ENCODE measurements around the gene IL13RA1. TPM values are rescaled to one million over a fixed set of nuclear protein-coding genes. Genes with fewer than 3 reads are reported as not detected.
"Not testable (repeated sequence)": the region's sequence is repeated elsewhere in the genome, so short reads cannot be mapped to it uniquely, and the experiment has no call there.

IL13RA1 gene
- total RNA-seq = 10 to 100 TPM; 27.5 to 33.5 TPM
- long read RNA-seq, full-length matches to known transcripts = 7 of 11 reads
- long read RNA-seq, partial matches to known transcripts = 1 of 11 reads
- long read RNA-seq, other reads (novel, unspliced or antisense) = 3 of 11 reads

- ATAC-seq (peak; percentile 95 to 98), DNase-seq (peak; percentile 85)
- intact Hi-C loops (cut with DNase I) = no loop called here
Observed at GRCh38 chrX:118726887-118727685, at the start of gene IL13RA1. Gene IL13RA1 (plus strand): TSS chrX:118727606. CDS start chrX:118727639, 33 bp downstream.

DNA sequence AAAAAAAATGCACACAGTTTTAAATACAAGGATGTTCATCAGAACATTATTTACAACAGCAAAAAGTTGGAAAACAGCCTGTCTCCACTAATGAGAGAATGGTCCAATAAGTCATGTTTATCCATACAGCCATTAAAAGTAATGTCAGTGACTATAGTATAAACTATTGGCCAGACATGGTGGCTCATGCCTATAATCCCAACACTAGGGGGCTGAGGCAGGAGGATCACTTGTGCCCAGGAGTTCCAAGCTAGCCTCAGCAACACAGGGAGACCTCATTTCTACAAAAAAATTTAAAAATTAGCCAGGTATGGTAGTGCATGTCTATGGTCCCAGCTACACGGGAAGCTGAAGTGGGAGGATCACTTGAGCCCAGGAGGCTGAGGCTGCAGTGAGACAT is 48.1 kb upstream of the IL13RA1 start:
- intact Hi-C loops (cut with DNase I) = no loop called here
- DNase-seq (no peak), ATAC-seq (no peak)

GRCh38 chrX:118682258-118683014 is 45.0 kb upstream of the IL13RA1 start:
- intact Hi-C loops (cut with DNase I) = no loop called here
- no peak for ATAC-seq
- DNase-seq = no peak

DNA sequence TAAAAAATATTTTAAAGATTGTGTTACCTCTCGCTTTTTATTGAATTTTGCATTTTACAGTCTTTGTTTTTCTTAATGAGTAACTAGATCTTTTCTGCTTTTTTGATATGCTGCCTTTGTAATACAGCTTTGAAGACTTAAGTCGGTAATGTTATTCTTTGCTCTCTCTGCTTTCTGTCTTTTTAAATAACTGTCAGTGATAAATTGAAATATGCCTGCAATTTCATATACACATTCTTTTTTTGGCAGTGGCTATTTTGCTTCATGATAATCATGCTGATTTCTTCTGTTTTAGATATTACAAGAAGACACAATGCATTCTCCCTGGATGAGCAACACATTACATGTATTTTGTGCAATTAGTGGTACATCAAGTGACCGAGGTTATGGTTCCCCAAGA is 42.0 kb upstream of the IL13RA1 start:
- intact Hi-C loops (cut with DNase I) = no loop called here
- DNase-seq (no peak), ATAC-seq (no peak)

GRCh38 chrX:118688935-118689334 is 38.5 kb upstream of the IL13RA1 start:
- ATAC-seq (no peak), DNase-seq (no peak)
- intact Hi-C loops (cut with DNase I) = no loop called here

DNA sequence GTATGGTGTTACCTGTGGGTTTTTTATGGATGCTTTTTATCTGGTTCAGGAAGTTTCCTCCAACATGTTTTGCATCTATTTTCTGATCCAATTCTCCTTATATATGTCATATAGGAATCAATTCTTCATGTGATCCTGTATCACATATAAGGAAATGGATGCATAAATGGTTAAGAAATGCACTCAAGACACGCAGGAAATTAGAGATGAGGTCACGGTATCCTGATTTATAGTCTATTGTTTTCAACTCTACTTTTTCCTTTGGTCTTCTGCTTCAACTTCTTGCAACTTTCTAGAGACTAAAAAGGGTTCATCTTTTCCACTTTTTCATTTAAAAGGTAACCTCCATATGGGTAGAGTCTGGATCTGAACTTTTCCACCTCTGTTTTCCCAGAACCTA is 33.6 kb upstream of the IL13RA1 start:
- no peak for DNase-seq
- intact Hi-C loops (cut with DNase I) = no loop called here
- no peak for ATAC-seq

- DNase-seq = no peak
Observed at GRCh38 chrX:118694638-118695037, 32.8 kb upstream of the IL13RA1 start.

DNA sequence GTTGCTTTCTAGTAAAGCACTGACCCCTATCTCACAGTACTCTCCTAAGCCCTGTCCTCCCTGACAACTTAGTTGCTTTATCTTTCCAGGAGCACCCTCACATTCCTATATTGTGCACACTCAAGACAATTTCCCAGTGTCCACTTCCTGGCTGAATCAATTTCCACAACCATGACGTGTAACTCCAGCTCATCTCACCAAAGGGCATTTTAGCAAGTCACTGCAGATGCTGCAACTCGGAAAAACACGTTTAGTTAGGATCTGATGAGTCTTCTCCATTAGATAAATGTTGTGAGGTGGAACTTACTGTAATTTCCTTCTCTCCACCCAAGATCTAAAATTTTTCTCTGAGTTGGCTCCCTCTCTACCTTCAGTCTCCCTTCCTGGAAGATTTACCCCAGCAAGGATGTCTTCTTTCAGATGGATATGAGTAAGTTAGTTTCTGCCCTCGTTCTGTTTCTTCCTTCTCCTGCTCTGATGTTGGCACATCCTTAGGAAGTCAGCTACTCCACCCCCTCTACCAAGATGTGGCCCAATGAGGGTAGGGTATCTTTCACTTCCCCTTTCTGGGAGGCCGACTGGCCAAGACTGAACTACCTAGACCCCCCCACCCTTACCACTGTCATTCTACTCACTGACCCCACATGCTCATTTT is 28.8 kb upstream of the IL13RA1 start:
- ATAC-seq (peak; percentile 38 to 55), DNase-seq (no peak)
- intact Hi-C loops (cut with DNase I) = no loop called here

More at GRCh38 chrX:118694638-118695037, 32.8 kb upstream of the IL13RA1 start:
- intact Hi-C loops (cut with DNase I) = no loop called here
- no peak for ATAC-seq

GRCh38 chrX:118702741-118703140 is 24.7 kb upstream of the IL13RA1 start:
- no peak for ATAC-seq
- intact Hi-C loops (cut with DNase I) = no loop called here
- DNase-seq = no peak

- DNase-seq (no peak), ATAC-seq (no peak)
- intact Hi-C loops (cut with DNase I) = no loop called here
Observed at GRCh38 chrX:118706681-118707080, 20.7 kb upstream of the IL13RA1 start.

DNA sequence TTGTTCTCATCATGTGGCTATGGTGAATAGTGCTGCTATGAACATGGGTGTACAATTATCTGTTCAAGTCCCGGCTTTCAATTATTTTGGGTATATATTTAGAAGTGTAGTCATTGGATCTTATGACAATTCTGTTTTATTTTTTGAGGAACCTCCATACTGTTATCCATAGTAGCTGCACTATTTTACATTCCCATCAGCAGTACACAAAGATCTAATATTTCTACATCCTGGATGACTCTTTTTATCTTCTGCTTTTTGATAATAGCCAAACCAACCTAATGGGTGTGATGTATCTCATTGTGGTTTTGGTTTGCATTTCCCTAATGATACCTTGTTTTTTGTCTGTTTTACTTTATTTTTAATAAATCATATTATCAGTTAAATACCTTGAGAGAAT is 12.9 kb upstream of the IL13RA1 start:
- ATAC-seq (no peak), DNase-seq (no peak)
- intact Hi-C loops (cut with DNase I) = no loop called here

- DNase-seq; intact Hi-C loops (cut with DNase I); ATAC-seq: not testable (repeated sequence)
Observed at GRCh38 chrX:118715917-118716316, 11.5 kb upstream of the IL13RA1 start.

DNA sequence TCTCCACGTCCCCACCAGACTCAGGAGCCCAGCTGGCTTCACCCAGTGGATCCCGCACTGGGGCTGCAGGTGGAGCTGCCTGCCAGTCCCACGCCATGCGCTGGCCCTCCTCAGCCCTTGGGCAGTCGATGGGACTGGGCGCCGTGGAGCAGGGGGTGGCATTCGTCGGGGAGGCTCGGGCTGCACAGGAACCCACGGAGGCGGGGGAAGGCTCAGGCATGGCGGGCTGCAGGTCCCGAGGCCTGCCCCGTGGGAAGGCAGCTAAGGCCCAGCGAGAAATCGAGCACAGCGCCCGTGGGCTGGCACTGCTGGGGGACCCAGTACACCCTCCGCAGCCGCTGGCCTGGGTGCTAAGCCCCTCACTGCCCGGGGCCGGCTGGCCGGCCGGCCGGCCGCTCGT is 10.6 kb upstream of the IL13RA1 start:
- DNase-seq; intact Hi-C loops (cut with DNase I); ATAC-seq: not testable (repeated sequence)

DNA sequence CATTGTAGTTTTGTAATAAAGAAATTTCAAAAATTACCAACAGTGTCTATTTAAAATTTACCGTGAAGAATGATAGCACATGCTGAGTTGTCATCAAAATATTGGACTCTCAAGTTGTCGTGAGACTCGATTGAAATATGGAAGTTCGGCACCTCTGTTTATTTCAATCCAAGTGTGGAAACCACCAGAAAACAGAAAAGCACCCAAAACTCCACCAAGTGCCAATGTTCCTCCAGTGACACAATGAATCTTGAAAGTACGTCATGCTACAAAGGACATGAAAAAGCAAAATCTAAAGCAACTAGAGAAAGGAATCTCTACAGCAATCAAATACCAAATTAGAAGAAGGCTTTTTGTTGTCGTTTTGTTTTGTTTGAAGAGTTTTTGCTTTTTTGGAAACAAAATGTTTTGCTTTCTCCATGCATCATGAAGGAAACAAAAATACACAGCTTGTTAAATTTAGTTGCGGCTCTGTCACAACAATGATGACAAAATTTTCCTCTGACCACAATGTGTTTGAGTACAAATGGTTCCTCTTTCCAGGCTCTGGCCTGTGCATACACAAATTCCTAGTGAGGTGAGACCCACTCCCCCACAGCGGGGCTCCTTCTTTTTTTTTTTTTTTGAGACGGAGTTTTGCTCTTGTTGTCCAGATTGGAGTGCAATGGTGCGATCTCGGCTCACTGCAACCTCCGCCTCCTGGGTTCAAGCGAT is 9.6 kb upstream of the IL13RA1 start:
- DNase-seq (no peak), ATAC-seq (peak in 1 of 2 donors; percentile 61)
- intact Hi-C loops (cut with DNase I) = no loop called here

DNA sequence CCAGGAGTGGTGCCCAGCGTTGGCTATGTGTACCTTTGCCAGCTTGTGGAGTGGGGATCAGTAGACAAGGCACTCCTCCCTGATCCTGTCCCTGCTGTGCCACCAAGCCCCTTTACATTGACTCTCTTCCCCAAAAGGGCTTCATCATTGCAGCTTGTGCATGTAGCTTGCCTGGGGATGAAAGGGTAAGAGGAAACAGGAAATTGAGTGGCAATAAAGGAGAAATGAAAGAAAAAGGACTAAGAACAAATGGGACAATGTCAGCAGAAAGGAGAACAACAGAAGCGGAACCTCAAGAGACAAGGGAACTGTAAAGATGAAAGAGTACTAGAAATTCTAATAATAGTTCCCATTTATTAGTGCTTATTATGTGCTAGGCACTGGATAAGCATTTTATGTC is 8.7 kb upstream of the IL13RA1 start:
- peak in 1 of 2 donors; percentile 44 for ATAC-seq
- DNase-seq = no peak
- intact Hi-C loops (cut with DNase I) = no loop called here

- ATAC-seq (no peak), DNase-seq (no peak)
- intact Hi-C loops (cut with DNase I) = no loop called here
Observed at GRCh38 chrX:118720058-118720707, 7.2 kb upstream of the IL13RA1 start.

GRCh38 chrX:118723376-118723775 is 4.0 kb upstream of the IL13RA1 start:
- no peak for DNase-seq
- intact Hi-C loops (cut with DNase I) = no loop called here
- ATAC-seq = no peak

DNA sequence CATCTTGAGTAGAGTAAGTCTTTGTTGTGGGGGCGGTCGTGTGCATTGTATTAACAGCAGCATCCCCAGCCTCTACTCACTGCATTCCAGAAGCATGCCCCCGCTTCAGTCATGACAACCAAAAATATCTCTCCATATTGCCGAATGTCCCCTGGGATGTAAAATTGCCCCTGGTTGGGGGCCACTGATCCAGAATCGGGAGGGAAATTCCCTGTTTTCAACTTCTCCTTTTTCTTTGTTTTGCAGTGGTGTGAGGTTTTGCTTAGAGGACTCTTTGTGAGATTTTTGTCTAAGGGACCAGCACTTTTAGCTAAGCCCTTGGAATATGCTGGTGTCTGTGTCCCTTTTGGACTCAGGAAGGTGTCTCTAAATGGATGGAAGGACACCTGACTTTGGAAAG is 3.0 kb upstream of the IL13RA1 start:
- intact Hi-C loops (cut with DNase I) = no loop called here
- DNase-seq (no peak), ATAC-seq (no peak)

GRCh38 chrX:118724775-118725174 is 2.6 kb upstream of the IL13RA1 start:
- DNase-seq = no peak
- ATAC-seq = no peak
- intact Hi-C loops (cut with DNase I) = no loop called here
